Mesothelial cell of epicardium (in vitro differentiated cells): ENCODE data around the gene RASGRP4. TPM values are rescaled to one million over a fixed set of nuclear protein-coding genes. Genes with fewer than 3 reads are reported as not detected.

Experiments used
- DNase-seq, 2 experiments: peaks; one replicate each; pipeline ENCODE4 v3.0.0; 2021; ENCODE audit warnings: low spot score in 2 of 2; ENCODE audit not compliant: unreplicated experiment in 2 of 2
- H3K27ac Mint-ChIP-seq: 2 replicates; pipeline ENCODE4 v1.8.0; 2021; ENCODE audit warnings: mixed read lengths
- H3K27me3 Mint-ChIP-seq: 2 replicates; pipeline ENCODE4 v1.8.0; 2021; ENCODE audit warnings: low read depth, mixed read lengths
- H3K36me3 Mint-ChIP-seq: 2 replicates; pipeline ENCODE4 v1.8.0; 2021; ENCODE audit warnings: mixed read lengths
- H3K4me1 Mint-ChIP-seq: 2 replicates; pipeline ENCODE4 v1.8.0; 2021; ENCODE audit warnings: mixed read lengths
- H3K4me3 Mint-ChIP-seq: 2 replicates; pipeline ENCODE4 v1.8.0; 2021; ENCODE audit warnings: mild to moderate bottlenecking, moderate library complexity, mixed read lengths
- H3K9me3 Mint-ChIP-seq: 2 replicates; pipeline ENCODE4 v1.8.0; 2021; ENCODE audit warnings: mixed read lengths
- CTCF ChIP-seq: fragments of 200-600 bp; sonication (generic); IDR thresholded peaks from one replicate; pipeline ENCODE4 v1.5.0; 2021; ENCODE audit warnings: antibody characterized with exemption; ENCODE audit not compliant: unreplicated experiment
- total RNA-seq: library from RNA; stranded (reverse); gene quantifications from 3 replicates; pipeline ENCODE4 v1.2.1, GENCODE V29; 2021

The RASGRP4 gene
- total RNA-seq, 1 donor from 2014 or later: 1.2 TPM

- H3K27me3 Mint-ChIP-seq: peaks cover 11% of the 10 kb centered on the region
- no peaks in the 10 kb centered on the region for H3K9me3 Mint-ChIP-seq
- H3K36me3 Mint-ChIP-seq: peaks cover 31% of the 10 kb centered on the region
- H3K4me3 Mint-ChIP-seq: no peak overlapping the region
- peaks cover 10% of the 10 kb centered on the region for H3K4me1 Mint-ChIP-seq
- no peak for TF ChIP-seq CTCF
- peak overlapping the region; percentile 12 for H3K27ac Mint-ChIP-seq
- no peak for DNase-seq
Observed at GRCh38 chr19:38384209-38385027, 41.6 kb downstream of the RASGRP4 start.

DNA sequence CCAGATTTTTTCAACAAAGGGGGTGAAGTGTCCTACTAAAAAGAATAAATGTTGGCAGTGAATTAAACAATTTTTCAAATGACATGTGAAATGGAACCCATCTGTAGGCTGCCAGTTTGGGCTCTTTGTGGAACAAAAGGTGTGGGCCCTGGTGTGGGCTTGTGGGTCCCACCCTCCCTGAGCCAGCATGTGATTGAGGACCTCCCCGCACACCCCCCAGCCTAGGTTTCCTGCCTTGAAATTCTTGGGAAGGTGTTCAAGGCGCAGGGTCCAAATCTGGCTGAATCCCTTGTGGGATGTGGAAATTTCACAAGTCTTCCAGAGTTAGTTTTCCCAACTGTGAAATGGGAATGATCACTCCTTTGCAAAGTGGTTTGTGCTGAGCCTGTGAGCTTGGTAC is 42.3 kb downstream of the RASGRP4 start:
- Mint-ChIP-seq H3K4me1 (peaks cover 8% of the 10 kb centered on the region), H3K27ac (no peak overlapping the region)
- no peak for TF ChIP-seq CTCF

GRCh38 chr19:38383184-38383583 is 42.8 kb downstream of the RASGRP4 start:
- Mint-ChIP-seq H3K4me3 (no peak overlapping the region), H3K9me3 (no peaks in the 10 kb centered on the region), H3K27ac (no peak overlapping the region), H3K27me3 (peaks cover 10% of the 10 kb centered on the region), H3K36me3 (peaks cover 33% of the 10 kb centered on the region), H3K4me1 (peaks cover 7% of the 10 kb centered on the region)
- DNase-seq: no peak
- TF ChIP-seq CTCF: no peak

More for the DNA sequence above, 42.3 kb downstream of the RASGRP4 start:
- DNase-seq: no peak
- Mint-ChIP-seq H3K9me3 (no peaks in the 10 kb centered on the region), H3K27me3 (peaks cover 10% of the 10 kb centered on the region), H3K36me3 (peaks cover 33% of the 10 kb centered on the region), H3K4me3 (no peak overlapping the region)

DNA sequence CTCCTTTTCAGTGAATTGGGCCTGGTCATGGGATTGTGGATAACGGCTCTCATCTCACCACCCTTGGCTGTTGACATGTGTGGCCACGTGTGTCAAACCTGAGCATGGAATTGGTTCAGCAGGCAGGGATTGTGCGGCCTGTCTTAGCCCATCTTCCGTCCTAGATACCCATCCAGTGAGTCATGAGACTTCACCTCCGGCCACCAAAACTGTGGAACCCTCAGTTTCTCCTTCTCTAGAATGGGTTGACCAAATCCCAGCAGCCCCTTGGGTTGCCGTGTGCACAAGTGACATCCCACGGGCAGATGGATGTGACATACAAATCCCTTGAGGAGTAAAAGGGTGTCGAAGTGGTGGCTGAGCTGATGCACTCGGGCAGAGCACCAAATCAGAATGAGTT is 44.9 kb downstream of the RASGRP4 start:
- H3K27ac Mint-ChIP-seq: no peak overlapping the region
- no peak for DNase-seq

GRCh38 chr19:38378866-38379265 is 47.2 kb downstream of the RASGRP4 start:
- peaks cover 28% of the 10 kb centered on the region for H3K36me3 Mint-ChIP-seq
- no peaks in the 10 kb centered on the region for H3K9me3 Mint-ChIP-seq
- no peak overlapping the region for H3K27ac Mint-ChIP-seq
- H3K4me1 Mint-ChIP-seq: peaks cover 21% of the 10 kb centered on the region
- no peak for DNase-seq
- no peak for TF ChIP-seq CTCF
- H3K4me3 Mint-ChIP-seq: no peak overlapping the region
- H3K27me3 Mint-ChIP-seq: no peaks in the 10 kb centered on the region

More for the DNA sequence above, 44.9 kb downstream of the RASGRP4 start:
- no peak for TF ChIP-seq CTCF
- Mint-ChIP-seq H3K36me3 (peaks cover 30% of the 10 kb centered on the region), H3K9me3 (no peaks in the 10 kb centered on the region), H3K4me3 (no peak overlapping the region), H3K27me3 (peaks cover 1% of the 10 kb centered on the region), H3K4me1 (peaks cover 6% of the 10 kb centered on the region)
